HepG2 (cell line): Measurements from ENCODE around the gene ACAP3. TPM values are rescaled to one million over a fixed set of nuclear protein-coding genes. Genes with fewer than 3 reads are reported as not detected.

ENCODE experiments used
- ARHGAP35 ChIP-seq: sonication (generic); formaldehyde crosslinking; IDR thresholded peaks from 2 replicates; pipeline ENCODE4 v1.9.0; 2022; ENCODE audit warnings: mild to moderate bottlenecking, inconsistent platforms, moderate library complexity, missing genetic modification reagents, borderline replicate concordance
- EEA1 ChIP-seq: sonication (generic); formaldehyde crosslinking; IDR thresholded peaks from 2 replicates; pipeline ENCODE4 v1.5.1; 2020; ENCODE audit warnings: mild to moderate bottlenecking, missing genetic modification reagents, borderline replicate concordance
- FOXA1 ChIP-seq, 2 experiments: fragments of 450-650 bp in 1 of 2; sonication (generic) in 1 of 2; formaldehyde crosslinking in 1 of 2; IDR thresholded peaks; 2 replicates each; pipeline versions ENCODE4 v1.4.0 to v1.6.1; 2016 to 2020; ENCODE audit warnings: missing genetic modification reagents in 1 of 2
- HOXA3 ChIP-seq: sonication (generic); formaldehyde crosslinking; IDR thresholded peaks from 2 replicates; pipeline ENCODE4 v1.5.0; 2020; ENCODE audit warnings: missing genetic modification reagents
- JUN ChIP-seq: sonication (generic); formaldehyde crosslinking; IDR thresholded peaks from 2 replicates; pipeline ENCODE4 v1.4.0; 2020; ENCODE audit warnings: mild to moderate bottlenecking, missing genetic modification reagents
- KLF13 ChIP-seq: sonication (generic); formaldehyde crosslinking; IDR thresholded peaks from 2 replicates; pipeline ENCODE4 v1.4.0; 2020; ENCODE audit warnings: mild to moderate bottlenecking, missing genetic modification reagents
- KLF16 ChIP-seq, 2 experiments: sonication (generic) in 1 of 2; formaldehyde crosslinking in 1 of 2; IDR thresholded peaks; 2 replicates each; pipeline versions ENCODE4 v1.6.1 to v1.8.0; 2016 to 2023; ENCODE audit warnings: missing genetic modification reagents in 2 of 2, missing compliant biosample characterization in 1 of 2
- MBD4 ChIP-seq: IDR thresholded peaks from 2 replicates; pipeline ENCODE4 v1.6.1; 2012; ENCODE audit warnings: low read length, inconsistent platforms, borderline replicate concordance
- MEIS1 ChIP-seq: sonication (generic); formaldehyde crosslinking; IDR thresholded peaks from 2 replicates; pipeline ENCODE4 v1.9.0; 2021; ENCODE audit warnings: mild to moderate bottlenecking, missing genetic modification reagents, moderate library complexity, borderline replicate concordance
- NFIB ChIP-seq: sonication (generic); formaldehyde crosslinking; IDR thresholded peaks from 2 replicates; pipeline ENCODE4 v1.9.0; 2021; ENCODE audit warnings: missing genetic modification reagents, mild to moderate bottlenecking, borderline replicate concordance
- POLR2AphosphoS5 ChIP-seq: IDR thresholded peaks from 2 replicates; pipeline ENCODE4 v1.6.1; 2012; ENCODE audit warnings: low read depth, low read length
- TARDBP ChIP-seq: sonication (generic); formaldehyde crosslinking; IDR thresholded peaks from 2 replicates; pipeline ENCODE4 v1.8.0; 2022; ENCODE audit warnings: mild to moderate bottlenecking, missing genetic modification reagents
- ZNF644 ChIP-seq: IDR thresholded peaks from 2 replicates; pipeline ENCODE4 v1.6.1; 2016; ENCODE audit warnings: low read depth
- ZZZ3 ChIP-seq: sonication (generic); formaldehyde crosslinking; IDR thresholded peaks from 2 replicates; pipeline ENCODE4 v1.4.0; 2020; ENCODE audit warnings: missing genetic modification reagents, mild to moderate bottlenecking, borderline replicate concordance
- polyA plus RNA-seq, 8 experiments: library from polyadenylated mRNA; depleted of rRNA in 3 of 8; stranded (reverse) in 7 of 8; unstranded in 1 of 8; fragments of >200 nt; fragmentation: Illumina TruSeq in 4 of 8; extraction: Trizol in 4 of 8; gene quantifications; 2 replicates each; pipeline versions ENCODE4 v1.2.1 to v1.2.3, GENCODE V29; 2011 to 2016; ENCODE audit warnings: low read depth in 4 of 8, missing spikeins in 1 of 8, mixed read lengths in 1 of 8; ENCODE audit not compliant: insufficient read depth in 1 of 8
- total RNA-seq, 5 experiments: library from RNA; depleted of rRNA; stranded (reverse); fragments of >200 nt; fragmentation: Illumina TruSeq; extraction: Trizol; gene quantifications; 2 replicates each; pipeline ENCODE4 v1.2.3, GENCODE V29; 2016; ENCODE audit warnings: low read depth in 1 of 5
- TF ChIP-seq, protein P1 (sequence below): sonication (generic); formaldehyde crosslinking; IDR thresholded peaks from 2 replicates; pipeline ENCODE4 v1.4.0; 2020; ENCODE audit warnings: missing genetic modification reagents, borderline replicate concordance
- TF ChIP-seq, protein P2 (sequence below): sonication (generic); formaldehyde crosslinking; conservative IDR thresholded peaks from 2 replicates; pipeline ENCODE4 v1.4.0; 2020; ENCODE audit warnings: missing genetic modification reagents
- TF ChIP-seq, protein P3 (sequence below): sonication (generic); formaldehyde crosslinking; IDR thresholded peaks from 2 replicates; pipeline ENCODE4 v1.9.0; 2021; ENCODE audit warnings: missing genetic modification reagents, mild to moderate bottlenecking, borderline replicate concordance
- TF ChIP-seq, protein P4 (sequence below): sonication (generic); formaldehyde crosslinking; IDR thresholded peaks from 2 replicates; pipeline ENCODE4 v1.8.1; 2023; ENCODE audit warnings: missing genetic modification reagents, inconsistent platforms, borderline replicate concordance
- TF ChIP-seq, protein P5 (sequence below): sonication (generic); formaldehyde crosslinking; IDR thresholded peaks from 2 replicates; pipeline ENCODE4 v1.4.0; 2020; ENCODE audit warnings: mild to moderate bottlenecking, missing genetic modification reagents

Gene ACAP3
- total and polyA plus RNA-seq, 2 of the 13 experiments (the other 11 are each of a cell fraction or from before 2014, with no cell fraction given): 29.4 to 50.8 TPM

DNA sequence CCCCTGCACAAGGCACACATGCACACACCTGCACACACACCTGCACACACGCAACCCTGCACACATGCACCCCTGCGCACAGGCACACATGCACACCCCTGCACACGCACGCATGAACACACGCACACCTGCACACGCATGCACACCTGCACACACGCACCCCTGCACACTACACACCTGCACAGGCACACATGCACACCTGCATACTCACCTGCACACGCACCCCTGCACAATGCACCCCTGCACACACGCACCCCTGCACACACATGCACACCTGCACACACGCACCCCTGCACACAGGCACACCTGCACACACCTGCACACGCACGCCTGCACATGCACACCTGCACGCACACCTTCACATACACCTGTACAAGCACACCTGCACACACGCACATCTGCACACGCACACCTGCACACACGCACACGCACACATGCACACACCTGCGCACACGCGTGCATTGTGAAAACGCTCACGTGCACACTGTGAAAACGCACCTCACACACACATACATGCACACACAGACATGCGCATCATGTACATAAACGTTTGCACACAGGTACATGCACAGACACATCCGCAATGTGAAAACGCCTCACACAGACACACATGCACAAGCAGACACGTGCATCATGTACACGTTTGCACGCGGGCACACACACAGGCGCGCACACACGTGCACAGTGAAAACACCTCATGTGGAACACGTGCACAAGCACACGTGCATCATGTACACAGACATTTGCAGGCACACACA is 33.2 kb upstream of the ACAP3 start (continued):
- TF ChIP-seq, protein P1, sequence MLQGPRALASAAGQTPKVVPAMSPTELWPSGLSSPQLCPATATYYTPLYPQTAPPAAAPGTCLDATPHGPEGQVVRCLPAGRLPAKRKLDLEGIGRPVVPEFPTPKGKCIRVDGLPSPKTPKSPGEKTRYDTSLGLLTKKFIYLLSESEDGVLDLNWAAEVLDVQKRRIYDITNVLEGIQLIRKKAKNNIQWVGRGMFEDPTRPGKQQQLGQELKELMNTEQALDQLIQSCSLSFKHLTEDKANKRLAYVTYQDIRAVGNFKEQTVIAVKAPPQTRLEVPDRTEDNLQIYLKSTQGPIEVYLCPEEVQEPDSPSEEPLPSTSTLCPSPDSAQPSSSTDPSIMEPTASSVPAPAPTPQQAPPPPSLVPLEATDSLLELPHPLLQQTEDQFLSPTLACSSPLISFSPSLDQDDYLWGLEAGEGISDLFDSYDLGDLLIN (CRISPR knock-in tag): no peak
- no peak for TF ChIP-seq JUN
- no peak for TF ChIP-seq ARHGAP35 (CRISPR knock-in tag)
- TF ChIP-seq, protein P2, sequence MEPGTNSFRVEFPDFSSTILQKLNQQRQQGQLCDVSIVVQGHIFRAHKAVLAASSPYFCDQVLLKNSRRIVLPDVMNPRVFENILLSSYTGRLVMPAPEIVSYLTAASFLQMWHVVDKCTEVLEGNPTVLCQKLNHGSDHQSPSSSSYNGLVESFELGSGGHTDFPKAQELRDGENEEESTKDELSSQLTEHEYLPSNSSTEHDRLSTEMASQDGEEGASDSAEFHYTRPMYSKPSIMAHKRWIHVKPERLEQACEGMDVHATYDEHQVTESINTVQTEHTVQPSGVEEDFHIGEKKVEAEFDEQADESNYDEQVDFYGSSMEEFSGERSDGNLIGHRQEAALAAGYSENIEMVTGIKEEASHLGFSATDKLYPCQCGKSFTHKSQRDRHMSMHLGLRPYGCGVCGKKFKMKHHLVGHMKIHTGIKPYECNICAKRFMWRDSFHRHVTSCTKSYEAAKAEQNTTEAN (CRISPR knock-in tag): no peak
- no peak for TF ChIP-seq MEIS1 (CRISPR knock-in tag)
- TF ChIP-seq FOXA1 (IDR thresholded peaks at IDR 0.05): no peak
- no peak for TF ChIP-seq FOXA1 (CRISPR knock-in tag; IDR thresholded peaks at IDR 0.05)
- TF ChIP-seq HOXA3: no peak
- TF ChIP-seq, protein P3, sequence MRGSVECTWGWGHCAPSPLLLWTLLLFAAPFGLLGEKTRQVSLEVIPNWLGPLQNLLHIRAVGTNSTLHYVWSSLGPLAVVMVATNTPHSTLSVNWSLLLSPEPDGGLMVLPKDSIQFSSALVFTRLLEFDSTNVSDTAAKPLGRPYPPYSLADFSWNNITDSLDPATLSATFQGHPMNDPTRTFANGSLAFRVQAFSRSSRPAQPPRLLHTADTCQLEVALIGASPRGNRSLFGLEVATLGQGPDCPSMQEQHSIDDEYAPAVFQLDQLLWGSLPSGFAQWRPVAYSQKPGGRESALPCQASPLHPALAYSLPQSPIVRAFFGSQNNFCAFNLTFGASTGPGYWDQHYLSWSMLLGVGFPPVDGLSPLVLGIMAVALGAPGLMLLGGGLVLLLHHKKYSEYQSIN (CRISPR knock-in tag): no peak
- 0 out of 4 replicates have a peak, but pooled peaks of 1 of the 2 experiments have one; percentile 45 for TF ChIP-seq KLF16 (CRISPR knock-in tag; IDR thresholded peaks at IDR 0.05)
- no peak for TF ChIP-seq MBD4
- TF ChIP-seq, protein P4, sequence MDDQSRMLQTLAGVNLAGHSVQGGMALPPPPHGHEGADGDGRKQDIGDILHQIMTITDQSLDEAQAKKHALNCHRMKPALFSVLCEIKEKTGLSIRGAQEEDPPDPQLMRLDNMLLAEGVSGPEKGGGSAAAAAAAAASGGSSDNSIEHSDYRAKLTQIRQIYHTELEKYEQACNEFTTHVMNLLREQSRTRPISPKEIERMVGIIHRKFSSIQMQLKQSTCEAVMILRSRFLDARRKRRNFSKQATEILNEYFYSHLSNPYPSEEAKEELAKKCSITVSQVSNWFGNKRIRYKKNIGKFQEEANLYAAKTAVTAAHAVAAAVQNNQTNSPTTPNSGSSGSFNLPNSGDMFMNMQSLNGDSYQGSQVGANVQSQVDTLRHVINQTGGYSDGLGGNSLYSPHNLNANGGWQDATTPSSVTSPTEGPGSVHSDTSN: no peak
- no peak for TF ChIP-seq KLF13 (CRISPR knock-in tag)
- TF ChIP-seq ZNF644 (CRISPR knock-in tag): no peak
- no peak for TF ChIP-seq EEA1
- no peak for TF ChIP-seq NFIB (CRISPR knock-in tag)
- 0 out of 2 replicates have a peak, but pooled peaks have one; percentile 69 for TF ChIP-seq TARDBP (CRISPR knock-in tag)
- no peak for TF ChIP-seq ZZZ3 (CRISPR knock-in tag)
- no peak for TF ChIP-seq POLR2AphosphoS5
- TF ChIP-seq, protein P5, sequence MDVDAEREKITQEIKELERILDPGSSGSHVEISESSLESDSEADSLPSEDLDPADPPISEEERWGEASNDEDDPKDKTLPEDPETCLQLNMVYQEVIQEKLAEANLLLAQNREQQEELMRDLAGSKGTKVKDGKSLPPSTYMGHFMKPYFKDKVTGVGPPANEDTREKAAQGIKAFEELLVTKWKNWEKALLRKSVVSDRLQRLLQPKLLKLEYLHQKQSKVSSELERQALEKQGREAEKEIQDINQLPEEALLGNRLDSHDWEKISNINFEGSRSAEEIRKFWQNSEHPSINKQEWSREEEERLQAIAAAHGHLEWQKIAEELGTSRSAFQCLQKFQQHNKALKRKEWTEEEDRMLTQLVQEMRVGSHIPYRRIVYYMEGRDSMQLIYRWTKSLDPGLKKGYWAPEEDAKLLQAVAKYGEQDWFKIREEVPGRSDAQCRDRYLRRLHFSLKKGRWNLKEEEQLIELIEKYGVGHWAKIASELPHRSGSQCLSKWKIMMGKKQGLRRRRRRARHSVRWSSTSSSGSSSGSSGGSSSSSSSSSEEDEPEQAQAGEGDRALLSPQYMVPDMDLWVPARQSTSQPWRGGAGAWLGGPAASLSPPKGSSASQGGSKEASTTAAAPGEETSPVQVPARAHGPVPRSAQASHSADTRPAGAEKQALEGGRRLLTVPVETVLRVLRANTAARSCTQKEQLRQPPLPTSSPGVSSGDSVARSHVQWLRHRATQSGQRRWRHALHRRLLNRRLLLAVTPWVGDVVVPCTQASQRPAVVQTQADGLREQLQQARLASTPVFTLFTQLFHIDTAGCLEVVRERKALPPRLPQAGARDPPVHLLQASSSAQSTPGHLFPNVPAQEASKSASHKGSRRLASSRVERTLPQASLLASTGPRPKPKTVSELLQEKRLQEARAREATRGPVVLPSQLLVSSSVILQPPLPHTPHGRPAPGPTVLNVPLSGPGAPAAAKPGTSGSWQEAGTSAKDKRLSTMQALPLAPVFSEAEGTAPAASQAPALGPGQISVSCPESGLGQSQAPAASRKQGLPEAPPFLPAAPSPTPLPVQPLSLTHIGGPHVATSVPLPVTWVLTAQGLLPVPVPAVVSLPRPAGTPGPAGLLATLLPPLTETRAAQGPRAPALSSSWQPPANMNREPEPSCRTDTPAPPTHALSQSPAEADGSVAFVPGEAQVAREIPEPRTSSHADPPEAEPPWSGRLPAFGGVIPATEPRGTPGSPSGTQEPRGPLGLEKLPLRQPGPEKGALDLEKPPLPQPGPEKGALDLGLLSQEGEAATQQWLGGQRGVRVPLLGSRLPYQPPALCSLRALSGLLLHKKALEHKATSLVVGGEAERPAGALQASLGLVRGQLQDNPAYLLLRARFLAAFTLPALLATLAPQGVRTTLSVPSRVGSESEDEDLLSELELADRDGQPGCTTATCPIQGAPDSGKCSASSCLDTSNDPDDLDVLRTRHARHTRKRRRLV: no peak
